Astrocyte of the cerebellum (primary cell): ENCODE data around the gene ILRUN.
"Not testable (repeated sequence)": the region's sequence is repeated elsewhere in the genome, so short reads cannot be mapped to it uniquely, and the experiment has no call there.

Experiments
- DNase-seq: peaks from one replicate; pipeline ENCODE4 v3.0.0-alpha.2; 2011; ENCODE audit warnings: low read depth
- H3K4me3 ChIP-seq: 2 replicates; pipeline ENCODE4 v1.5.1; 2011; ENCODE audit warnings: mild to moderate bottlenecking, low read depth, low read length, moderate library complexity
- CTCF ChIP-seq: IDR thresholded peaks from 2 replicates; pipeline ENCODE4 v1.5.1; 2012; ENCODE audit warnings: low read length, low read depth, moderate library complexity, mild to moderate bottlenecking; ENCODE audit errors: missing control alignments
- in situ Hi-C: cut with HindIII; loops from 2 replicates; pipeline ENCODE4 v1.10.0; 2017; ENCODE audit warnings: low sequenced_read_pairs

ILRUN gene

GRCh38 chr6:34674268-34674639, 22.3 kb downstream of the ILRUN start:
- no peak overlapping the region for H3K4me3 ChIP-seq
- no peak for DNase-seq
- TF ChIP-seq CTCF = no peak
- in situ Hi-C loops = no loop called here

- in situ Hi-C loops = no loop called here
- no peak for TF ChIP-seq CTCF
- no peak for DNase-seq
- no peak overlapping the region for H3K4me3 ChIP-seq
Observed at GRCh38 chr6:34673064-34673463, 23.5 kb downstream of the ILRUN start.

GRCh38 chr6:34672657-34673043, 23.9 kb downstream of the ILRUN start:
- no peak for DNase-seq
- no peak for TF ChIP-seq CTCF
- H3K4me3 ChIP-seq = no peak overlapping the region
- in situ Hi-C loops = no loop called here

GRCh38 chr6:34671801-34672656, 24.5 kb downstream of the ILRUN start:
- no peak for DNase-seq
- no peak overlapping the region for H3K4me3 ChIP-seq
- in situ Hi-C loops = no loop called here
- no peak for TF ChIP-seq CTCF

- no peak for TF ChIP-seq CTCF
- no peak overlapping the region for H3K4me3 ChIP-seq
- in situ Hi-C loops = no loop called here
- no peak for DNase-seq
Observed at GRCh38 chr6:34671367-34671766, 25.2 kb downstream of the ILRUN start.

DNA sequence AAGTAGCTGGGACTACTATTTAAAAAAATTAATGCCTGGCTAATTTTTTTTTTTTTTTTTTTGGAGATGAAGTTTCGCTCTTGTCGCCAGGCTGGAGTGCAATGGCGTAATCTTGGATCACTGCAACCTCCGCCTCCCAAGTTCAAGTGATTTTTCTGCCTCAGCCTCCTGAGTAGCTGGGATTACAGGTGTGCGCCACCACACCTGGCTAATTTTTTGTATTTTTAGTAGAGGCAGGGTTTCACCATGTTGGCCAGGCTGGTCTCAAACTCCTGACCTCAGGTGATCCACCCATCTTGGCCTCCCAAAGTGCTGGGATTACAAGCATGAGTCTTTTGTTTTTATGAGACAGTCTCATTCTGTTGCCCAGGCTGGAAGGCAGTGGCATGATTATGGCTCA, 27.8 kb downstream of the ILRUN start:
- in situ Hi-C loops, H3K4me3 ChIP-seq, DNase-seq: not testable (repeated sequence)

DNA sequence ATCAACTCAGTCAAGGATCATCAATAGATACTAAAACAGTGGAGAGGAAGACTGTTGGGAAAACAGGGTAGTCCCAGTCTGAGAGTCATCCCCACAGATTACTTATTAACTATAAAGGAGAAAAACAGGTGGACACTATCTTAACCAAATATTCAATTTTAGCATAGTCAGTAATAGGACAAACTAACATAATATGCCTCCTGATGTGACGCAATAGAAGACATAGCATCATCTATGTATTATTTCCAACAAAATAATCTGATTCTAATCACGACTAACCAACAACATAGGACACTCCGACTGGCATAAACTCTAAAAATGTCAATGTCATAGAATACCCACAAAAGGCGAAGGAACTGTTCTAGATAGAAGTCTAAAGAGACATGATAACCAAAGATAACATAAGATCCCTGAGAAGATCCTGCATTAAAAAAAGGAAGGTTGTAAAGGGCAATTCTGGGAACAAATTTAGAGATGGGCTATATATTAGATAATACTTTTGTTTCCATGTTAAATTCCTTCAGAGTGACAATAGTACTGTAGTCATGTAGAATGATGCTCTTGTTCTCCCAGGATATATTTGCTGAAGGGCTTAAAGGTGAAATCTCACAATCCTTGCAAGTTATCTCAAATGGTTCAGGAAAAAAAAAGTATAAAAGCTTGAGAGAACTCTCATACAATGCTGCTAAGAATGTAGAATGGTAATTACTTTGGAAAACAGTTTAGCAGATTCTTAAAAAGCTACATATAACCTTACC, 28.9 kb downstream of the ILRUN start:
- no peak overlapping the region for H3K4me3 ChIP-seq
- no peak for TF ChIP-seq CTCF
- in situ Hi-C loops = no loop called here
- no peak for DNase-seq
